Testis (tissue), 3 donors: ENCODE results near the gene ANGPTL2. TPM values are rescaled to one million over a fixed set of nuclear protein-coding genes. Genes with fewer than 3 reads are reported as not detected.

Experiments used
- DNase-seq: peaks from one replicate; pipeline ENCODE4 v3.0.0-alpha.2; 2019
- H3K27ac ChIP-seq, 2 donors: fragments of 200-600 bp; sonication (generic); one replicate each; pipeline ENCODE4 v1.5.1; 2019
- H3K27me3 ChIP-seq: fragments of 200-600 bp; sonication (generic); one replicate; pipeline ENCODE4 v1.5.1; 2019
- H3K36me3 ChIP-seq: fragments of 200-600 bp; sonication (generic); one replicate; pipeline ENCODE4 v1.5.1; 2017; ENCODE audit warnings: low read depth; ENCODE audit errors: missing control alignments
- H3K4me1 ChIP-seq: fragments of 200-600 bp; sonication (generic); one replicate; pipeline ENCODE4 v1.5.1; 2019
- H3K4me3 ChIP-seq, 2 donors: fragments of 200-600 bp; sonication (generic); one replicate each; pipeline ENCODE4 v1.5.1; 2017 to 2019
- H3K9me3 ChIP-seq: fragments of 200-600 bp; sonication (generic); one replicate; pipeline ENCODE4 v1.5.1; 2017
- CTCF ChIP-seq, 3 experiments: fragments of 450-650 bp in 2 of 3; fragments of 200-600 bp in 1 of 3; sonication (generic) in 1 of 3; IDR thresholded peaks; one replicate each; pipeline ENCODE4 v1.5.1; 2016 to 2019; ENCODE audit warnings: antibody characterized with exemption in 3 of 3, mild to moderate bottlenecking in 2 of 3, moderate library complexity in 1 of 3
- POLR2A ChIP-seq: fragments of 450-650 bp; IDR thresholded peaks from one replicate; pipeline ENCODE4 v1.6.1; 2017; ENCODE audit warnings: antibody characterized with exemption, mild to moderate bottlenecking, moderate library complexity
- WGBS, 2 donors: methylation state at CpG; one replicate each; pipeline ENCODE4 v1.1.5; 2018; 5-methylcytosine and 5-hydroxymethylcytosine counted together
- intact Hi-C: fragments of 100-400 bp; cut with DNase I; formaldehyde crosslinking; loops from one replicate; pipeline ENCODE4 v1.15.1; 2023; ENCODE audit warnings: low total_unique reads
- polyA plus RNA-seq: library from polyadenylated mRNA; stranded (reverse); fragments of 350-450 nt; fragmentation: Illumina TruSeq; extraction: RNeasy Lipid Tissue Mini Kit (QIAGEN cat#74804); gene quantifications from one replicate; pipeline ENCODE4 v1.2.3, GENCODE V29; 2014; ENCODE audit warnings: low read depth, low replicate concordance; ENCODE audit not compliant: insufficient read depth
- total RNA-seq, 2 donors: library from RNA; depleted of rRNA; stranded (reverse); fragments of >200 nt; gene quantifications; one replicate each; pipeline ENCODE4 v1.2.3, GENCODE V29; 2016

ANGPTL2 gene
- total and polyA plus RNA-seq, 3 donors from 2014 or later, result 2.4 to 30.7 (median 2.4) TPM

DNA sequence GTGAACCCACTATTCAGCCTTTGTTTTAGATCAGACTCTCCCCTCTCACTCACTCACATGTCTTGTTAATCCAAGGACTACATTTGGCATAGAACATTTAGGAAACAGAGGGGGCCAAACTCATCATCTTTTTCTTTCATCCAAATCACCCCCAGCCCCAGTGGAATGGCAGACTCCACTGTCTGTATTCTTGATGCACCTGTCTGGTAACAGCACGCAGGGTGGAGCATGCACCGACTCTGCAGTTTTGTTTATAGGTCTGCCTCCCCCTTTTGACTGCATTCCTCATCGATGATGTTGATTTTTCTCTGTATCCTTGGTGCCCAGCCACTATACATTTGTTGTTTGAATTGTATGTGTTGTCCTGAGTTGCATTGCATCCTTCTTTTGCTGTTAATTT lies 66.0 kb downstream of the ANGPTL2 start:
- Histone ChIP-seq H3K27ac (no peak overlapping the region), H3K4me3 (no peak overlapping the region), H3K9me3 (no peaks in the 10 kb centered on the region), H3K27me3 (no peaks in the 10 kb centered on the region), H3K36me3 (no peaks in the 10 kb centered on the region), H3K4me1 (peaks cover 18% of the 10 kb centered on the region)
- TF ChIP-seq POLR2A (no peak), CTCF (IDR thresholded peaks at IDR 0.05) (no peak)
- DNase-seq, result no peak
- 87 to 88% methylated on average over 3 of the region's 3 CpGs for WGBS, 2 donors
- intact Hi-C loops, result no loop called here

GRCh38 chr9:127055745-127056402 lies 66.6 kb downstream of the ANGPTL2 start:
- TF ChIP-seq CTCF (IDR thresholded peaks at IDR 0.05), result no peak
- TF ChIP-seq POLR2A, result no peak
- Histone ChIP-seq H3K36me3 (no peaks in the 10 kb centered on the region), H3K4me3 (no peak overlapping the region), H3K9me3 (no peaks in the 10 kb centered on the region), H3K4me1 (peaks cover 18% of the 10 kb centered on the region), H3K27me3 (no peaks in the 10 kb centered on the region), H3K27ac (no peak overlapping the region)
- intact Hi-C loops, result no loop called here
- no peak for DNase-seq

- no peak overlapping the region for H3K4me3 ChIP-seq
- intact Hi-C loops, result no loop called here
- H3K36me3 ChIP-seq, result no peaks in the 10 kb centered on the region
- peak overlapping the region in 1 of 2 donors; percentile 84 for H3K27ac ChIP-seq
- DNase-seq, result no peak
- 63 to 69% methylated on average over 5 of the region's 5 CpGs for WGBS, 2 donors
- peaks cover 13% of the 10 kb centered on the region for H3K4me1 ChIP-seq
- H3K27me3 ChIP-seq, result no peaks in the 10 kb centered on the region
- no peaks in the 10 kb centered on the region for H3K9me3 ChIP-seq
- TF ChIP-seq CTCF (IDR thresholded peaks at IDR 0.05) (no peak), POLR2A (no peak)
These were observed 68.5 kb downstream of the ANGPTL2 start for GRCh38 chr9:127053960-127054359.

- intact Hi-C loops, result no loop called here
- no peaks in the 10 kb centered on the region for H3K27me3 ChIP-seq
- TF ChIP-seq CTCF (IDR thresholded peaks at IDR 0.05), result no peak
- TF ChIP-seq POLR2A, result no peak
- no peak overlapping the region for H3K4me3 ChIP-seq
- 51 to 59% methylated on average over 14 of the region's 14 CpGs for WGBS, 2 donors
- peak overlapping the region; percentile 34 to 84 for H3K27ac ChIP-seq
- H3K9me3 ChIP-seq, result no peaks in the 10 kb centered on the region
- no peak for DNase-seq
- H3K4me1 ChIP-seq, result peaks cover 13% of the 10 kb centered on the region
- no peaks in the 10 kb centered on the region for H3K36me3 ChIP-seq
These were observed 69.2 kb downstream of the ANGPTL2 start for GRCh38 chr9:127053057-127053821.
